Astrocyte of the hippocampus (primary cell): ENCODE measurements around the gene ELL2.
"Not testable (repeated sequence)": the region's sequence is repeated elsewhere in the genome, so short reads cannot be mapped to it uniquely, and the experiment has no call there.

Experiments
- DNase-seq: peaks from one replicate; pipeline ENCODE4 v3.0.0; 2011; ENCODE audit warnings: low read depth, low spot score

ELL2 gene

DNA sequence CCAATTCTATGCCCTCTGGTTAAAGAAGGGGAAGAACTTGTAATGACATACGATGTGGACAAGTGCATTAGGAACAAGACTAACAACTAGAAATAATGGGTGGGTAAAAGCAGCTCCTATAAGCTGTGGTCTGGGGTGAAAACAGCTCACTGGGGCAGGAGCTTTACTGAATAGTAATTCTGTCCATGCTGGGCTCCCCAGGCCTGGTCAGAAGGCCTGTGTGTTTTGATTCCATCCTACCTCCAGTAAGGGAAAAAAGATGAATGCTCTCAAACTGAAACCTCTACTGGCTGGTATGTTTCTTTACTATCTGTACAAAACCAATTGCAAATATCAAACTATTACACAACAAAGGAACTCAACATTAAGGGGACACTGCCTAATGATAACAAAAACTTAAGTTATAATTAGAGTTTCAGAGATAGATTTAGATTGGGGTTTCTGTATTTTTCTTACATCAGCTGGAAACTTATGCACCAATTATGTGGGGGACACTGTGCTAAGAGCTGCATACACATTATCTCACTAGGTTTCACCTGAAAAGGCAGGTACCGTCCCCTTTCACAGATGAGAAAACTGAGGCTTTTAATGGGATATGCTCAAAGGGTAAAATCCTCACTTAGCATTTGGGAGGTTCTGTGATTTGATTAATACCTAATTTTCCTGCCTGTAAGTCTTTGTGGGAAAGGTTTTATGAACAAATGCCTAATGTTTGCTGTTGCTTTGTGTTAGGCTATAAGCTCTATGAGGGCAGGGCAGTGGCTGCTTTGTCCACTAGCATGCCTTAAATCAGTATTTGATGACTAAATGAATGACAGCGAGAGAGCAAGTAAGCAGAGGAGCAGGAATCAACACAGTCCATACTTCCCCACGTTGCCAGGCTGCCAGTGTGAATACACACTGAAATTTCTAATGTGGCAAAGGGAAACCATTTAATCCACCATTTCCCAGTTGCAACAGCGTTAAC, 53.6 kb downstream of the ELL2 start:
- no peak for DNase-seq

DNA sequence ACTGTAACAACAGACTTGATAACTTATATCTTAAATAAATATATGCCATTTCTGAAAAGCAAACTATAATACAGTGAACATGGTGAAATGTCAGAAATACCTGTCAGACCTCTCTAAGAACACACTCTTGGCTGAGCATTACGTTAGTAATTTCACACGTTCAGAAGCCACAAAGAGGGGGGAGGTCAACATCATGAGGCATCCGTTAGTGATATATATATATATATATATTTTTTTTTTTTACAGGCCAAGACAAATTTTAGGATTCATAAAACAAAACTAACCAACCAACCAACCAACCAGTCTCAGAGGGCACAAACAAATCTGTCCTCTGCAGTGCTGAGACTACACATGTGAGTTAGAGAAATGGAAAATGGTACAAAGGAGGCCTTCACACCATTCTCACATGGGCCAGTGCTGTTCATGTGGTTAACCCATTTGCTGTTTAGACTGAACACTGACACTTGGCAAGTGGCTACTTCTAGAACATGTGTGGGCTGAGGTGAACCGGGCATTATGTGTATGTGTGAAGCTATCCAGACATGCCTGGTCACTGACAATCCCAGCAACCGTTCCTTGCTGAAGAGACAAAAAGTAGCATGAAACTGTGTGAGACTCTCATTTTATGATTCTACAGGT, 54.5 kb downstream of the ELL2 start:
- DNase-seq, result no peak

DNA sequence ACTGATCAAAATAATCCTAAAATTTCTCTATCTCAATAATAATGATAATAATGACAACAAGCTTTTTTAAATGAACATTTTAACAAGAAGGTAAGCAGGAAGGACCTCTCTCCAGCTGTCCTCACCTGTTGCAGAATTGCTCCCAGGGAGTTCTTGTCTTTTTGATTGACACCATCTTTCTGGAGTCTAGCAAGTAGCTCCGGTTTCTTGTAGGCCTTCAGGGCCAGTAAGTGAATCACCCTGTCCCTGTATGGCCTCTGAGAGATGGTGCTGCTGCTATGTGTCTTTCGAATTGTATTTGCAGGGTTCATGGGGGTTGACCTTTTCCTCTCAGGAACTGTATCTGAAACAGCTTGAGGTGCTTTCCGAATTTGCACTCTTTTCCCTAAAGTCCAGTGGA, 55.3 kb downstream of the ELL2 start:
- not testable (repeated sequence) for DNase-seq

DNA sequence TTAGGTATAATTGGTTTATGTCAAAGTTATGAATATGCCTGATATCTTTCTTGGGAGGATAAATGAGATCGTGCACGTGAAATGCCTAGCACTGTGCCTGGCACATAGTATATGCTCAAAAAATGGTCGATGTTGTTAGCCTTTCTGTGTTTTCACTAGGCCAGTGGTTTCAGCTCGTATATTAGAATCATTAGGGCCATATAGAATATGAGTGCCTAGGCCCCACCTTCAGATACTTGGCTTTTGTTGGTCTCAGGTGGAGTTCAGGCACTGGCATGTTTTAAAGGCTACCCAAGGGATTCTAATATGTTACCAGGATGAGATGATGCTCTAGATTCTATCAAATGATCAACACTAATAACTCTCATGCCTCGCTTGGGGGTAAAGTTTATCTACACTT, 56.8 kb downstream of the ELL2 start:
- DNase-seq, result no peak

DNA sequence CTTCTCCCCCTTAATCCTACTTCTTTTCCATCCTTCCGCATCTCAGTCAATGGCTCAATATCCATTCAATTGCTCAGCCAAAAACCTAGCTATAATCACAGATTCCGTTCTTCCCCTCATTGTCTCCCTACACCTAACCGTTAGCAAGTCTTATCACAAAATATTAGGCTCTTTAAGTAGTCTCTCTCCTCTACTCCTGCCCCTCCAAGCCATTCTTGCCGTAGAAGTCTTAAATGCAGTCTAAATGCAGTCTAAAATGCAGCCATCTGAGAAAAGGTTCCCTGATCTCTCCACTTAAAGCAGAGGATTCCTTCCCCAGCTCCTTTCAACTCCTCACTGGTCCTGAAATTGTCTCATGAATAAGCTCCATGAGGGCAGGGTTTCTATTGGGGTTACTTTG, 57.8 kb downstream of the ELL2 start:
- no peak for DNase-seq

DNA sequence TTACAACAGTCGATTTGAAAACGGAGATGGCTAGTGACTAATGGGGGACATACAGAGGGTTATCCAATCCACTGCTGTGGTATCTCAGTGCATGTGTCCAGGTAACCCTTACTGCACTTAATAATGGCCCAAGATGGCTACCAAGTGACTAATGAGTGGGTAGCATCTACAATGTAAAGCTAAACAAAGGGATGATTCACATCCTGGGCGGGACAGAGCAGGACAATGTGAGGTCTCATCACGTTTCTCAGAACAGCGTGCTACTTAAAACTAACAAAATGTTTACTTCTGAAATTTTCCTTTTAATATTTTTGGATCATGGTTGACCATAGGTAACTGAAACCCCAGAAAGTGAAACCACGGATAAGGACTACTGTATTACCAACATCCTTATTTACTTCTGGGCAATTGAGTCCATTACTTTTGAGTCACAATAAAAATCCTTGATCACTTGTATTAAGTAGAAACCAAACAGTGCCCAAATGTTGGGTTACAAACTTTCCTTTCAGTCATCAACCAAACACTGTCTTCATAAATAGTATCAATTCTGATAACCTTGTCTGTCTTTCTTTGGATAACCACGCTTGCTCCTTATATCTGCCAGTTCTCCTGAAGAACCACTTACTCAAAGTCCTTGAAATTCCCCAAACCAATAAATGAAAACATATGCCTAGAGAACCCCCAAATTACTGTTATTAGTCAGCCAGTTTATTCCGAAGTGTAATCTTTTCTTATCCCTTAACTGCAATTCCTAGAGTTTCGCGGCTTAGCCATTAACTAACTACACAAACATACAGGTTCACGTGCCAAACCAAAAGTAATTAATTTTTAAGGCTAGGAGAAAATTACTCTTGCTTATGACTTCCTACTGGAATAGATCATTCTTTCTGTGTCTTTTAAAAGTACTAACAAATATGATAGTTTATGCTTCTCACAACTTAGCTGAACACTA, 59.7 kb downstream of the ELL2 start:
- peak; percentile 24 for DNase-seq

DNA sequence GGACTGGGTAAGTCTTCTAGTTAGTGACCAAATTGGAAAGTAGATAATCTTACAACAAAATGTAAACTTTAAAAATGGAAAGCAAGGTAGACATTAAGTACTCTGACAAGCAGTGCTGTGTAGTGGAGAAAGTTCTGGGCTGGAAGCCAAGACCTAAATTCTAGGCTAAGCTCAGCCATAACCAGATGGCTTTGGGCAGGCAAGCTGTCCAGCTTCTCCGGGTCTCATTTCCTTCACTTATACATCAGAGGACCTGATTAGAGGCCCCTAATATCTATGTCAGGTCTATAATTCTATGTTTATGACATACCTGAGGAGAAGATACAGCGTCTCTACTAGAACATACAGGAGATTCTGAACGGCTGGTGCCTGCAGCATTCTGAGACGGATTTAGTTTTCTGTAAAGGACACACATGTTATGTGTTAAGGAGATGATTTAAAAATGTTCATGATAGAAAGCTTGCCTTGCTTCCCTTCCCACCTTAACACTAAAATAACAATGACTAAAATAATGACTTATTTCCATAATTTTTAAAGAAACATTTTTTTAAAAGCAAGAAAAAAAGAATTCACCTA, 61.2 kb downstream of the ELL2 start:
- DNase-seq, result peak; percentile 76

DNA sequence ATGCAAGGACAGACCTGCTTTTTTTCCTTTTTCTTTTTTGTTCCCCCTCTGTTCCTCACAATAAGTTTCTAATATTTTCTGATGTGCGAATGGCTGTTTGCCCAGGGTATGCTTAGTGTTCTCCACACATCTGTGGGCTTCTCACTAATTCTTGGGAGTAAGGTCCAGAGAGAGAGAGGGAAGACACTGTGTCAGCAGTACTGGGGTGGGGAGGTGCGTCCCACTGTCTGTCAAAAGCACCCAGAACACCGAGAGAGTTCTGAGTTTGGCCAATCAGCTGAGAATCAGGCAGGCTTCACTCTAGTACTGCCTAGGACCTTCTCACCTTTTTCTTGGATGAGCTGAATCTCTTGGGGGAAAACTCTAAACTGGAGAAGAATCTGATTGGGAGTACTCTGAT, 61.8 kb downstream of the ELL2 start:
- DNase-seq, result no peak

DNA sequence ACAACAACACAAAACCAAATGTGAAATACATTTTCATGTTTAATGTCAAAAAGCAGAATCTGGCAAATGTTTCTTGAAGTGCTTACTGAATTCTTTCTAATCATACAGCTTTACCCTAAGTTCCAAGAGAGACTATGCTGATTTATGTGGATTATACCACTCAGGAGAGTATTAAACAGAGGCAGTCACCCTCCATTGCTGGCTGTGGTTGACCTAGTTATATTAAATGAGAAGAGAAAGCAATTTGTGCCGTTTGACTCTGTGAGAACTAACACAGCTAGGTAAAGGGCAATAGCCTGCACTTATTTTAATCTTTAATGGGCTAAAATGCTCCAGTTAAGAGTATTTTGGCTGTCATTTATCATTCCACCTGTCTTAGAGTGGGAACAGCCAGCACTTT, 62.6 kb downstream of the ELL2 start:
- DNase-seq, result no peak

DNA sequence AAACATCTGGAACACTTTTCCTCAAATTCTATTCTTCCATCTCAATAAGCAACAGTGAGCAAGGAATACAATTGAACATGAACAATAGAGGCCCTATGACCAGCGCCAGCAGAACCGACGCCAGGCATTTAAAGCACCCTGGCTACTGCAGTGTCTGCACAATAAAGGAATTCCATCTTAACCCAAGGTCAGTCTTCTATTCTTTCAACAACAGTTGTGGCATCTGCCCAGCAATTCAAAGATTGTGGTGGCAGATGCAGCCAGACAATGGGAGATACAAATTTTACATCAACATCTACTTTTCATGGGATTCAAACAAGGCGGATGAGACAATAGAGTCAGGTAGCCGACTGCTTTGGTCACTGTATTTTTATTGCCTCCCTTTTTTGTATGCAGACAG, 65.9 kb downstream of the ELL2 start:
- DNase-seq, result peak; percentile 75

DNA sequence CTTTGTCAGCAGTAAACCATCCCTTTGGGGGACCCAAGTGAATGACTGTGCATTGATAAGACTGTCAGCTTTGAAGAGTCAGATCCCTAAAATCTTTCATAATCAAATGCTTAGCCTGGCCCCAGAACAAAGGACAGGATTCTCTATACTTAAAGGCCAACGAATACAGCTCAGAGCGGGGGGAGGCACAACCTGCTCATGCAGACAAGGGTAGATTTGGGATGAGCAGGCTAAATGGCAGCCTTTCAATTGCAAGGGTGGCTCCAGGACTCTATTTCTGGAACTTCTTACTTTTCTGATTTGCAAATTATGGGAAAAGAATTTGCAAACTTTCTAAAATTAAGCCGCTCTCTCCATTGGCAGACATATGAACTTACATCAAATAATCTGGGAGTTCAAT, 66.4 kb downstream of the ELL2 start:
- no peak for DNase-seq

DNA sequence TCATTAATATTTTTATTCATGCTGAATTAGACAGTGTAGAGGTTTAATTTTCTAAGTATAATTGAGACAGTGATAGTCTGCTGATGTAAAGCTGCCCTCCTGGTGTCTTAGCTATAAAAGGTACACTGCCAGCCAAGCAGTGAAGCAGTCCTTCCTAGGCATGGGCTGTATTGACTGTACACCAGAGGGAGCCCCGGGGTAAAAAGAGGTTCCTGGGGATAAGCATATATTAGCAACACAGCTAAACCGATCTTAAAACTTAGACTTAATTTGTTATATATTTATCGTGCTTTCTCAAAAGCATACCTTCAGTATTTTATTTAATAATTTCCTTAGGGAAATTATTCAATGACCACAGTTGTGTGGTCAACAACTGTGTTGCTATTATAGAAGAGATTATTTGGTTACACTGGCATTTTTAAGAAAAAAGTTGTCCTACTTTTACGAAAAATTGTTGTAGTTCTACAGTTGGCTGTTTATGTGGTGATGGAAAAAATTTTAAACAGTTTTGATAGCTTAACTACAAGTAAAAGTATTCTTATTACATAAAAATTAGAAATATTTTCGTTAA, 68.8 kb downstream of the ELL2 start:
- peak; percentile 37 for DNase-seq

DNA sequence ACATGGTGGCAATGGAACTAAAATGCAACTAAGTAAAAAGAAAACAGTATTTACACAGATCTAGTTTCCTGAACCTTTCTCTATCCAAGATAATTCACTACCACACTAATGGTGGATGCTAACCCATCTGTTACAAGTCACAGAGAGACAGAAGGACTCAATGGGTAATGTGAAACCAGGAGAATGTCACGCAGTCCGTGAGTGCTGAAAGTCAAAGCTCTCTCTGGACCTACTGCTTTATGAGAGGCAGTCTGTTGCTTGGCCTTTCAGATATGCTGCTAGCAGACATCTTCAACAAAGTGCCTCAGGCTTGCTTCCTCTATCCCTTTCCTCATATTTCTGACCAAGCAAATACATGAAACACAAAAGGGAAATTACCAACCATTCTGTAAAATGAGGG, 70.2 kb downstream of the ELL2 start:
- DNase-seq, result no peak

DNA sequence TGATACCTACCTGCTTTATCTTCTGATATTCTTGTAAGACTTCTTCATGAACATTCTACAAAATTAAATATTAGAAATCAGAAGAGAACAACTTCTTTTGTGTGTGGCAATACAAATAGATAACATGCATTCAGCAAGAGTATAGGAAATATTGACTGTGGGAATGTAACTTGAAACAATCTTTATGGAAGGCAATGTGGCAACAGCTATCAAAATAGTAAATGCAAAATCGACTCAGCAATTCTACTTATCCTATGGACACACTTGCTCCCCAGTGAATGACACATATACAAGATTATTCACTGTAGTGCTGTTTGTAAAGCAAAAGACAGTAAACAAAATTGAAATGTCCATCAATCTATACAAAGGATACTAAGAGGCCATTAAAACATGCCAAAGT, 72.6 kb downstream of the ELL2 start:
- no peak for DNase-seq

DNA sequence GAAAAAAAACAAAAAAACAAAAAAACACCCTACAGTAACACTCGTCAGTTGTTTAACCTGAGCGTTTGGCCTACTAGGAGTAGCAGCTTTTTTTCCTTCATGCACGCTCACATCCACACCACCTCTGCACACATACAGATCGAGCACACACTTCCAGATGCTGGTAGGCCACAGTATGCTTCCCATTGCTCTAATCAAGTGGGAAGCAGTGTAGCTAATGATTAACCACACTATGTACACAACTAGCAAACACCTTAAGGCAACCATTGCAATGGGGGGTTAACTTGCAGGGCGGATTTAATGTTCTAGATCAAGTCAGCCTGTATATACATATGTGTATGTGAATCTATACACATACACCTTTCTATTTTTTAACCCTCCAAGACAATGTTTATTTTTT, 73.7 kb downstream of the ELL2 start:
- DNase-seq, result no peak

DNA sequence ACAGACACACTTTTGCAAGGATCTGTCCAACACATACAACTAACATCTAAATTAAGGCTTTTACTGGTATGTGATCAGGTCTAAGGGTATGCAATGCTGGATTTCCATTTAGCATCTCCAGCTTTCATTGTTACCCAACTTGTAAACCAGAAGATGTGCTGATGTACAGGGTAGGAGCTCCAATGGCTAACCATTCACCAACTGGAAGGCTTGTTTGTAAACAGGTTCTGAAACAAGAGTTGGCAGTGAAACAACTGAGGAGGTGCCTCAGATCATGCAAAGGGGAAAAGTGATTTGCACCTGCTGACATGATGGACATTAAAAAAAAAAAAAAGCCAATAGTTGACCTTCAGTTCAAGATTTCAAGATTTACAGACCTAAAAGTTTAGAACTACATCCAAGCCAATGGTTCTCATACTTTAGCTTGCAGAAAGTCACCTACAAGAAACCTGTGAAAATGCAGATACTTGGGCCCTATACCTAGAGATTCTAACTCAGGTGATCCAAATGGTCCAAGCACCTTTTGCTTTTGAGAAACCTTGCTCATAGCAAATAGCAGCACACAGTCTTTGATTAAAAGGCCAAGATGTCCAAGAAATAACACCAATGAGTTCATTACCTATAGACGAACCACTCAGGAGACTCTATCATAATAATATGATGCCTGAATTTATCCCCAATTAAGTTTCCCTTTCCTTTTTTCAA, 75.2 kb downstream of the ELL2 start:
- DNase-seq, result no peak

DNA sequence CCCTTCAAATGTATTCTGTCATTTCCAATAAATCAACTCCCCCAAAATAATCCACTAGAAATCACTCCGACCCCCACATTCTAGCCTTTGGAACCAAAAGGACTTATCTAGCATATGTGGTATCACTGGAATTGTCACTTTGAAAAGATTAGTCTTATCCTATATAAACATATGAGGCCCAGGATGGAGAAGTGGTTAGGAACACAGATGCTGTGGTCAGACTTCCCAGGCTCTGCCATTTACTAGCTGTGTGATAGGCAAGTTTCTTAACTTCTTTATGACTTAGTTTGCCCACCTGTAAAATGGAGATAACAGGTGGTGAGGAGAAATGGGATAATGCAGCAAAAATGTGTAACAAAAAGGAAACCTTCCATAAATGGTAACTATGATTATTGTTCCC, 77.1 kb downstream of the ELL2 start:
- DNase-seq, result no peak

DNA sequence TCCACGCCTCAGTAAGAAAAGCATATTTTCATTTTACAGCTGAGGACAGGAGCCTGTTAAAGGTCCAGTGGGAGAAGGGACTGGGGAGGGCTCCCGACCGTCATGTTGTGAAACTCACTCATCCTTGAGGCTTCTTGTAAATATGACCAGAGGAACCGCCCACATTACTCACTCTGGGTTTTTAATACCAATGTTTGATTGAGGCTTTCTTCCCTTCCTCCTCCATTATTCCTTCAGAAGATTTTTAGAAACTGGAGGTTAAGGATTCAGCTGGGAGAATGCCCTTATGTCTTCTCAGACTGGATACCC, 77.7 kb downstream of the ELL2 start:
- DNase-seq, result no peak

DNA sequence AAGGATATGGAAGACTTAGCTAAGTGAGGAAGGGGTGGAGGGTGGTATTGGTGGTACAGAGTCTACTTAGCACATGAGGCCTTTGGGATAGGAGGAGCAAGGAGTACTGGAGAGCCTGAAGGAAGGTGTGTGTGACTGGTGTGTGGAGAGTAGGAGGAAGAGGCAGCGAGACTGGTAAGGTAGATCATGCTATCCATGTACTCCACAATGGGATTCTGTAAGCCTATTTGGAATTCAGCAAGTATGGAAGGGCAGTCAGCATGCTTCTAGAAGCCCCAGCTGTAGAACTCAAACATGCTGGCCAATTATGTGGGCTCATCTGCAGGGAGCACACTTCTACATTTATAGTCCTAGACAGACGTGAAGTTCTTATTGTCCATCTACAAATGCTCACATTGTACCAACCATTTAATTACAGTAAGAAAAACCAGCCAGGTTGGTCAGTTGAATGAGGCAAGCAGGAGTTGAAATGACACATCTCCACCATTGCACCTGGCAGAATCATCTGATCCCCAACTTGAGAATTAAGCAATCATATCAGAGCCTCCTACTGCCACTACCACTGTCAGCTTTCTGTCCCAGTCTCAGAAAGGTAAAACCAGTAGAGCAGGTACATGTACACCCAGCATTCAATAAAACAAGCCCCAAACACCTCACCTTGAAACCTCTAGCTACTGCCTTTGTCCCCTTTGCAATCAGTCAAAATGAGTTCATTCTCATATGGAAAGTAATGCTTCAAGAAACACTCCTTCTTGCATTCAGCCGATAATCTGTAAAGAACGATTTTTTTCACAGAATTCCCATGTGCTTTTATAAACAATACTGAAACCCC, 78.2 kb downstream of the ELL2 start:
- no peak for DNase-seq

DNA sequence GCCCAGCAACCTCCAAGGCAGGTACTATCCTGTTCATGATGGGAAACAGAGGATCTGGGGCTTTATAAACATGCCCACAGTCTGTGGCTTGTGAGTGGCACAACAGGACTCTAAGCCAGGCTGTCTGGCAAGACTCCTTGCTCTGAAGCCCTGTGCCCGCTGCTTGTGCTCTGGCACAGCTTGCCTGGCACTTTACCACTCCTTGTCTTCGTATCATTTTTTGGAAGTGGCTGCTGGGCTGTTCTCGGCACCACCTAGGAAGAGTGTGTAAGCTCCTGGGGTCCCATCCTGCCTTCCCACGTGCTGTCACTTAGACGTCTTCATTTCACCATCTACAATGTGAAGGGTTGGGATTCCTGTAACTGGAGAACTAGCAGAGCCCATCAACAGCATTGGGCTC, 79.8 kb downstream of the ELL2 start:
- no peak for DNase-seq
